SH-SY5Y (cell line): ENCODE data around the gene HNRNPM.

ENCODE experiments used
- GATA2 ChIP-seq: IDR thresholded peaks from 2 replicates; pipeline ENCODE4 v1.6.1; 2011; ENCODE audit warnings: mild to moderate bottlenecking, low read depth, low read length
- GATA3 ChIP-seq: IDR thresholded peaks from 2 replicates; pipeline ENCODE4 v1.6.1; 2011; ENCODE audit warnings: low read depth, mild to moderate bottlenecking, low read length, moderate library complexity

DNA sequence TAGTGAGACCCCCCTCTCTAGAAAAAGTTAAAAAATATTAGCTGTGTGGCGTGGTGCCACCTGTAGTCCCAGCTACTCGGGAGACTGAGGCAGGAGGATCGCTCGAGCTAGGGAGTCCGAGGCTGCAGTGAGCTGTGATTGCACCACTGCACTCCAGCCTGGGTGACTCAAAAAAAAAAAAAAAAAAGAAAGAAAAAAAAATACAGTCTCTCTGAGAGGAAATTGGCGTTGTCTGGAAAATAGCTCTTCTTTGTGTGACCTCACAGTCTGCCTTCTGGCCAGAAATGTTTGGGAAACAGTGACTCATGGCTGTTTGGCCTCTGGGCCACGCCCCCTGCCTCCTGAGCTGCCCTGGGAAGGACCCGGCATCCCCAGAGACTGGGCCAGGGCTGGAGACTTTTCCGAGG is 21.0 kb upstream of the HNRNPM start:
- TF ChIP-seq GATA2 = no peak
- no peak for TF ChIP-seq GATA3
